Hepatocyte (in vitro differentiated cells): ENCODE measurements around the gene ENSA. TPM values are rescaled to one million over a fixed set of nuclear protein-coding genes. Genes with fewer than 3 reads are reported as not detected.

Experiments used
- DNase-seq: peaks from one replicate; pipeline ENCODE4 v3.0.0-alpha.2; 2016; ENCODE audit warnings: low spot score
- H2AFZ ChIP-seq: fragments of 200-600 bp; sonication (generic); 2 replicates; pipeline ENCODE4 v1.6.0; 2016; ENCODE audit warnings: antibody characterized with exemption, mild to moderate bottlenecking
- H3K27ac ChIP-seq: fragments of 200-600 bp; sonication (generic); 2 replicates; pipeline ENCODE4 v1.5.1; 2016; ENCODE audit warnings: mild to moderate bottlenecking
- H3K27me3 ChIP-seq: fragments of 200-600 bp; sonication (generic); 2 replicates; pipeline ENCODE4 v1.6.1; 2016
- H3K36me3 ChIP-seq: fragments of 200-600 bp; sonication (generic); replicated peaks from 2 replicates; pipeline ENCODE4 v1.5.1; 2016; ENCODE audit warnings: low read depth; ENCODE audit not compliant: insufficient read depth
- H3K4me1 ChIP-seq: fragments of 200-600 bp; sonication (generic); 2 replicates; pipeline ENCODE4 v1.5.1; 2016; ENCODE audit warnings: mild to moderate bottlenecking, moderate library complexity; ENCODE audit not compliant: insufficient read depth
- H3K4me2 ChIP-seq: fragments of 200-600 bp; sonication (generic); 2 replicates; pipeline ENCODE4 v1.6.0; 2016
- H3K4me3 ChIP-seq: fragments of 200-600 bp; sonication (generic); 2 replicates; pipeline ENCODE4 v1.5.1; 2016; ENCODE audit warnings: mild to moderate bottlenecking
- H3K79me2 ChIP-seq: fragments of 200-600 bp; sonication (generic); 2 replicates; pipeline ENCODE4 v1.6.0; 2017; ENCODE audit warnings: mild to moderate bottlenecking
- H3K9me2 ChIP-seq: fragments of 200-600 bp; sonication (generic); replicated peaks from 2 replicates; pipeline ENCODE4 v1.6.0; 2017; ENCODE audit warnings: mild to moderate bottlenecking; ENCODE audit not compliant: insufficient read depth
- H3K9me3 ChIP-seq: fragments of 200-600 bp; sonication (generic); 2 replicates; pipeline ENCODE4 v1.5.1; 2016; ENCODE audit warnings: low read depth, mild to moderate bottlenecking
- H4K20me1 ChIP-seq: fragments of 200-600 bp; sonication (generic); 2 replicates; pipeline ENCODE4 v1.6.0; 2016; ENCODE audit warnings: mild to moderate bottlenecking; ENCODE audit not compliant: insufficient read depth, poor library complexity, severe bottlenecking
- EZH2 ChIP-seq: fragments of 200-600 bp; sonication (generic); IDR thresholded peaks from 2 replicates; pipeline ENCODE4 v1.6.1; 2016; ENCODE audit warnings: antibody characterized with exemption, mild to moderate bottlenecking, borderline replicate concordance
- EZH2phosphoT487 ChIP-seq: fragments of 200-600 bp; sonication (generic); IDR thresholded peaks from one replicate; pipeline ENCODE4 v1.6.1; 2018; ENCODE audit warnings: antibody characterized with exemption, mild to moderate bottlenecking, low read depth, moderate library complexity; ENCODE audit not compliant: unreplicated experiment, severe bottlenecking
- WGBS: methylation state at CpG from one replicate; pipeline ENCODE4 v1.1.6; 2016; ENCODE audit warnings: low lambda C conversion rate; ENCODE audit errors: missing lambda C conversion rate; 5-methylcytosine and 5-hydroxymethylcytosine counted together
- polyA plus RNA-seq: library from polyadenylated mRNA; unstranded; fragments of >200 nt; fragmentation: Nextera tagmentation; extraction: Ambion mirVana; gene quantifications from 2 replicates; pipeline ENCODE4 v1.2.1, GENCODE V29; 2016
- total RNA-seq: library from RNA; depleted of rRNA; stranded (reverse); fragments of >200 nt; gene quantifications from 2 replicates; pipeline ENCODE4 v1.2.3, GENCODE V29; 2014
- TF ChIP-seq, protein P1 (sequence below): fragments of 200-600 bp; sonication (generic); IDR thresholded peaks from 2 replicates; pipeline ENCODE4 v1.5.1; 2016; ENCODE audit warnings: antibody characterized with exemption, mild to moderate bottlenecking; ENCODE audit not compliant: poor library complexity

Gene ENSA
- total and polyA plus RNA-seq, 2 experiments from 2014 or later: 70.8 to 148 TPM

- Histone ChIP-seq H3K4me1 (peaks cover 7% of the 10 kb centered on the region), H3K27me3 (no peaks in the 10 kb centered on the region), H3K9me2 (no peaks in the 10 kb centered on the region), H4K20me1 (peaks cover 40% of the 10 kb centered on the region), H3K27ac (peak overlapping the region; percentile 98), H3K9me3 (no peaks in the 10 kb centered on the region), H3K36me3 (peaks cover 6% of the 10 kb centered on the region), H3K79me2 (peaks cover 53% of the 10 kb centered on the region), H2AFZ (peak overlapping the region; percentile 52), H3K4me3 (peak overlapping the region; percentile 32), H3K4me2 (peak overlapping the region; percentile 82)
- WGBS: 74% methylated on average over 15 of the region's 15 CpGs
- no peak for DNase-seq
- TF ChIP-seq EZH2 (no peak), EZH2phosphoT487 (no peak)
- TF ChIP-seq, protein P1, sequence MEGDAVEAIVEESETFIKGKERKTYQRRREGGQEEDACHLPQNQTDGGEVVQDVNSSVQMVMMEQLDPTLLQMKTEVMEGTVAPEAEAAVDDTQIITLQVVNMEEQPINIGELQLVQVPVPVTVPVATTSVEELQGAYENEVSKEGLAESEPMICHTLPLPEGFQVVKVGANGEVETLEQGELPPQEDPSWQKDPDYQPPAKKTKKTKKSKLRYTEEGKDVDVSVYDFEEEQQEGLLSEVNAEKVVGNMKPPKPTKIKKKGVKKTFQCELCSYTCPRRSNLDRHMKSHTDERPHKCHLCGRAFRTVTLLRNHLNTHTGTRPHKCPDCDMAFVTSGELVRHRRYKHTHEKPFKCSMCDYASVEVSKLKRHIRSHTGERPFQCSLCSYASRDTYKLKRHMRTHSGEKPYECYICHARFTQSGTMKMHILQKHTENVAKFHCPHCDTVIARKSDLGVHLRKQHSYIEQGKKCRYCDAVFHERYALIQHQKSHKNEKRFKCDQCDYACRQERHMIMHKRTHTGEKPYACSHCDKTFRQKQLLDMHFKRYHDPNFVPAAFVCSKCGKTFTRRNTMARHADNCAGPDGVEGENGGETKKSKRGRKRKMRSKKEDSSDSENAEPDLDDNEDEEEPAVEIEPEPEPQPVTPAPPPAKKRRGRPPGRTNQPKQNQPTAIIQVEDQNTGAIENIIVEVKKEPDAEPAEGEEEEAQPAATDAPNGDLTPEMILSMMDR: no peak
Observed at GRCh38 chr1:150579945-150580642, 49.3 kb downstream of the ENSA start.

GRCh38 chr1:150579110-150579944, 50.1 kb downstream of the ENSA start, which contains the start of gene MCL1:
MCL1 (minus strand) TSS chr1:150579610; CDS start chr1:150579530, 80 bp downstream.
- H3K27ac ChIP-seq: peak within 1 kb of the TSS; percentile 100
- H3K4me2 ChIP-seq: peak within 1 kb of the TSS; percentile 83
- peaks cover 15% of the 10 kb centered on the region for H3K4me1 ChIP-seq
- WGBS: under 1% methylated on average over 54 of the region's 94 CpGs
- TF ChIP-seq EZH2: no peak
- TF ChIP-seq, protein P1: no peak
- TF ChIP-seq EZH2phosphoT487: no peak
- H3K9me2 ChIP-seq: no peaks in the 10 kb centered on the region
- peaks cover 48% of the 10 kb centered on the region for H4K20me1 ChIP-seq
- no peaks in the 10 kb centered on the region for H3K9me3 ChIP-seq
- no peaks in the 10 kb centered on the region for H3K27me3 ChIP-seq
- H2AFZ ChIP-seq: peak within 1 kb of the TSS; percentile 52
- peak within 1 kb of the TSS; percentile 85 for H3K4me3 ChIP-seq
- H3K36me3 ChIP-seq: peaks cover 6% of the 10 kb centered on the region
- peak; percentile 97 for DNase-seq
- peaks cover 61% of the 10 kb centered on the region for H3K79me2 ChIP-seq

DNA sequence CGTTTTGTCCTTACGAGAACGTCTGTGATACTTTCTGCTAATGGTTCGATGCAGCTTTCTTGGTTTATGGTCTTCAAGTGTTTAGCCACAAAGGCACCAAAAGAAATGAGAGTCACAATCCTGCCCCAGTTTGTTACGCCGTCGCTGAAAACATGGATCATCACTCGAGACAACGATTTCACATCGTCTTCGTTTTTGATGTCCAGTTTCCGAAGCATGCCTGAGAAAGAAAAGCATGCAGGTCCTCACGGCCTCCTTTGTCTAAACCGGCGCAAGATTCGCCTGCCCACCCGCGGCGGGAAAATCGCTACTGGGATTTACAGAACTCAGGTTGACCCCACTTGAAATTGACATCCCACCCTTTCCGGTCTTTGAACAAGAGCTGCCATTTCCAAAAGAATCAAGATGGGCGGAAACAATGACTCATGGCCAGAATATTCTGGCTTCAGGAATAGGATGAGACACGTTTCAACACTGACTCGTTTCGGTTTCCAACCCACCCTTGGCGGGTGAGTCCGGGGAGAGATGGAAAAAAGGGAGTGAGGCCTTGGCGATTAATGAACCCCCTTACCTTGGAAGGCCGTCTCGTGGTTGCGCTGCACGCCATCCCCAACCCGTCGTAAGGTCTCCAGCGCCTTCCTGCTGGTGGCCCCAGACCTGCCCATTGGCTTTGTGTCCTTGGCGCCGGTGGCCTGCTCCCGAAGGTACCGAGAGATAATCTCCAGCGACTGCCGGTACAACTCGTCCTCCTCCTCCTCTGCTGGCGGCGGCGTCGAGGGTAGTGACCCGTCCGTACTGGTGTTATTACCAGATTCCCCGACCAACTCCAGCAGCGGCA, 50.9 kb downstream of the ENSA start:
- H3K4me2 ChIP-seq: peak overlapping the region; percentile 83
- H3K4me1 ChIP-seq: peaks cover 23% of the 10 kb centered on the region

More for the DNA sequence above, 50.9 kb downstream of the ENSA start:
- peak overlapping the region; percentile 100 for H3K27ac ChIP-seq
- H3K9me2 ChIP-seq: no peaks in the 10 kb centered on the region
- H3K9me3 ChIP-seq: no peaks in the 10 kb centered on the region
- no peaks in the 10 kb centered on the region for H3K27me3 ChIP-seq
- H3K36me3 ChIP-seq: peaks cover 6% of the 10 kb centered on the region
- peak; percentile 77 for DNase-seq
- TF ChIP-seq EZH2 (no peak), EZH2phosphoT487 (no peak)
- TF ChIP-seq, protein P1: no peak
- H3K79me2 ChIP-seq: peaks cover 69% of the 10 kb centered on the region
- no peak overlapping the region for H2AFZ ChIP-seq
- peaks cover 56% of the 10 kb centered on the region for H4K20me1 ChIP-seq
- 2% methylated on average over 50 of the region's 50 CpGs for WGBS
- H3K4me3 ChIP-seq: peak overlapping the region; percentile 85
